ENCODE results near the gene GNG2. TPM values are rescaled to one million over a fixed set of nuclear protein-coding genes. Genes with fewer than 3 reads are reported as not detected.

Gene GNG2
- total and polyA plus RNA-seq, 2 donors from 2014 or later, result 4.0 to 35.6 TPM

DNA sequence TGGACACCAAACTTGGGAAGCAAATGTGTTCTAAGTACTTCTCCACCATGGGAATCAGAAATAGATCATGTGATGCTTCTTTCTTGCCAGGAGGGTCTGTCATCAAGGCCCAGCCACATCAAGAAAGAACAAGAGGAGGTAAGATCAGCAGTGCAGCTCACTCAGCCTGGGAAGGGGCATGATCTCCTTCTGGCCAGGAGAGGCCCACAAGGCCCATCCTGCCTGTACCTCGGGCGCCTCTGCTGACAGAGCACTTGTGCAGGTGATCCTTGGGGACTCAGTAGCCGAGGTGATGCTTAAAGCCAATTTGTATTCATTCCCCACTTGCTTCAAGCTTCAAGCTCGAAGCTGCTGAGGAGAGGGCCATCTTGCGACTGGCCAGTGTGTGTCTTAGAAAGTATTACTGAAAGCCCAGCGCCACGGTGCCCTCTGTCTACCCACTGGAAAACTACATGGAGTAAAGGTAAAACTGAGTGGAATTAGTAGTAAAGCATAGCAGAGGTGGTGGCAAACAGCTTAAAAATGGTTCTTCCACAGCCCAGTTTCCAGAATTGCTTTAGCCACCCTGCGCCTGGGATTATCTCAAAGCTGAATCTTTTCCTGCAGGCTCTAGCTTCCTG is 155.1 kb downstream of the GNG2 start:
- intact Hi-C loops (cut with DNase I), result no loop called here
- DNase-seq (peak in 3 of 5 donors; percentile 19 to 38 (median 24)), FAIRE-seq (no peak)

DNA sequence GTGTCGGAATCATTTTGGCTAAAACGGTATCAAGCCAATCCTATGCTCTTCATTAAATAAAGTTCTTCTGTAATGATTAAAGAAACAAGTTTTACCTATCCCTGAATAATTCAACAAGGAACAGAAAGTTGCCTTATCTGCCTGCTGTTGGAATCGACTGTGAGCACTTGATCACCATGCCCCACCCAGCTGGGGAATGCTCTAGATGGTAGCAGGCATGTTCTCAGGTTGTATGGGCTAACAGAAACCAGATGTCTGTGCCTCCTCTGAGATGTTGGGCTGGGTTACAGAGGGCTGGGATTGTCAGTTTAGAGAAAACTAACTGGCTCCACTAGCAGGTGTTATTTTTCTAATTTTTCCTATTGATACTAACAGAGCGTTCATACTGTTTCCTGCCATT is 157.8 kb downstream of the GNG2 start:
- Histone ChIP-seq H3K36me3 (ENCODE audit: control insufficient read depth in 2 of 3, insufficient read depth in 3 of 3, low read length in 3 of 3) (peaks cover 0 to 7% (median 0%) of the 10 kb centered on the region in 3 donors), H3K4me3 (ENCODE audit: low read length in 3 of 3) (no peak overlapping the region), H3K27me3 (ENCODE audit: control insufficient read depth, insufficient read depth, low read length) (no peaks in the 10 kb centered on the region), H3K9me3 (ENCODE audit: control insufficient read depth in 2 of 3, insufficient read depth in 1 of 3, low read length in 3 of 3) (no peaks in the 10 kb centered on the region), H3K4me1 (ENCODE audit: control insufficient read depth in 2 of 3, insufficient read depth in 2 of 3, low read depth in 1 of 3, low read length in 3 of 3) (peaks cover 0 to 12% (median 0%) of the 10 kb centered on the region in 3 donors), H3K27ac (ENCODE audit: low read depth in 2 of 2, low read length in 2 of 2) (no peak overlapping the region), H3K9ac (ENCODE audit: low read length in 3 of 3) (no peak overlapping the region)
- no peak for FAIRE-seq
- no peak for DNase-seq
- TF ChIP-seq, protein P1, sequence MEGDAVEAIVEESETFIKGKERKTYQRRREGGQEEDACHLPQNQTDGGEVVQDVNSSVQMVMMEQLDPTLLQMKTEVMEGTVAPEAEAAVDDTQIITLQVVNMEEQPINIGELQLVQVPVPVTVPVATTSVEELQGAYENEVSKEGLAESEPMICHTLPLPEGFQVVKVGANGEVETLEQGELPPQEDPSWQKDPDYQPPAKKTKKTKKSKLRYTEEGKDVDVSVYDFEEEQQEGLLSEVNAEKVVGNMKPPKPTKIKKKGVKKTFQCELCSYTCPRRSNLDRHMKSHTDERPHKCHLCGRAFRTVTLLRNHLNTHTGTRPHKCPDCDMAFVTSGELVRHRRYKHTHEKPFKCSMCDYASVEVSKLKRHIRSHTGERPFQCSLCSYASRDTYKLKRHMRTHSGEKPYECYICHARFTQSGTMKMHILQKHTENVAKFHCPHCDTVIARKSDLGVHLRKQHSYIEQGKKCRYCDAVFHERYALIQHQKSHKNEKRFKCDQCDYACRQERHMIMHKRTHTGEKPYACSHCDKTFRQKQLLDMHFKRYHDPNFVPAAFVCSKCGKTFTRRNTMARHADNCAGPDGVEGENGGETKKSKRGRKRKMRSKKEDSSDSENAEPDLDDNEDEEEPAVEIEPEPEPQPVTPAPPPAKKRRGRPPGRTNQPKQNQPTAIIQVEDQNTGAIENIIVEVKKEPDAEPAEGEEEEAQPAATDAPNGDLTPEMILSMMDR (IDR thresholded peaks at IDR 0.05; ENCODE audit: borderline replicate concordance, extremely low read depth, insufficient read depth), result no peak
- intact Hi-C loops (cut with DNase I), result no loop called here

More for the DNA sequence above, 155.1 kb downstream of the GNG2 start:
- H3K4me3 ChIP-seq (ENCODE audit: low read length in 3 of 3), result no peak overlapping the region
- TF ChIP-seq, protein P1 (IDR thresholded peaks at IDR 0.05; ENCODE audit: borderline replicate concordance, extremely low read depth, insufficient read depth), result peak; percentile 44
- no peaks in the 10 kb centered on the region for H3K9me3 ChIP-seq (ENCODE audit: control insufficient read depth in 2 of 3, insufficient read depth in 1 of 3, low read length in 3 of 3)
- no peaks in the 10 kb centered on the region for H3K27me3 ChIP-seq (ENCODE audit: control insufficient read depth, insufficient read depth, low read length)
- no peak overlapping the region for H3K27ac ChIP-seq (ENCODE audit: low read depth in 2 of 2, low read length in 2 of 2)
- H3K4me1 ChIP-seq (ENCODE audit: control insufficient read depth in 2 of 3, insufficient read depth in 2 of 3, low read depth in 1 of 3, low read length in 3 of 3), result peaks cover 0 to 5% (median 0%) of the 10 kb centered on the region in 3 donors
- no peak overlapping the region for H3K9ac ChIP-seq (ENCODE audit: low read length in 3 of 3)
- H3K36me3 ChIP-seq (ENCODE audit: control insufficient read depth in 2 of 3, insufficient read depth in 3 of 3, low read length in 3 of 3), result peaks cover 0 to 21% (median 7%) of the 10 kb centered on the region in 3 donors

DNA sequence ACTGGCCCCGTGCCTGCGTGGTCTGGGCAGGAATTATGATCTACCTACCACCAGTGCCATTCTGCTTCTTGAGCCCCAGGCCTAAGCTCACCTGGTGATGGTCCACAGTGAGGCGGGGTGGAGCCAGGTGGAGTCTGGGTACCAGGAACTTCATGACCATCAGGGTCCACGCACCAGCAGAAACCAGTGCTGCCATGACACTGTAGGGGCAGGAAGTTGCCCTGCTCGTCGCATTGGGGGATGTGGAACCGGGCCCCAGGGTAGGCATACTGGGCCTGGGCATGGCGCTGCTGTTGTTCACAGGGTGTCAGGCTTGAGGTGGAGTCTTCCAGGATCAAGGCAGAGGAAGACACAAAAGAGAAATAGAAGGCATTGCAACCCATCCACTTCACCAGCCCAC is 158.6 kb downstream of the GNG2 start:
- Histone ChIP-seq H3K36me3 (ENCODE audit: control insufficient read depth in 2 of 3, insufficient read depth in 3 of 3, low read length in 3 of 3) (peaks cover 0 to 7% (median 0%) of the 10 kb centered on the region in 3 donors), H3K9me3 (ENCODE audit: control insufficient read depth in 2 of 3, insufficient read depth in 1 of 3, low read length in 3 of 3) (no peaks in the 10 kb centered on the region), H3K27me3 (ENCODE audit: control insufficient read depth, insufficient read depth, low read length) (no peaks in the 10 kb centered on the region), H3K4me3 (ENCODE audit: low read length in 3 of 3) (no peak overlapping the region), H3K27ac (ENCODE audit: low read depth in 2 of 2, low read length in 2 of 2) (no peak overlapping the region), H3K4me1 (ENCODE audit: control insufficient read depth in 2 of 3, insufficient read depth in 2 of 3, low read depth in 1 of 3, low read length in 3 of 3) (peaks cover 0 to 12% (median 0%) of the 10 kb centered on the region in 3 donors), H3K9ac (ENCODE audit: low read length in 3 of 3) (no peak overlapping the region)
- DNase-seq (no peak), FAIRE-seq (no peak)
- intact Hi-C loops (cut with DNase I), result no loop called here
- TF ChIP-seq, protein P1 (IDR thresholded peaks at IDR 0.05; ENCODE audit: borderline replicate concordance, extremely low read depth, insufficient read depth), result no peak

Other genes with a start within 250 kb of the GNG2 start
- 16.5 TPM for gene FRMD6, start 208.7 kb upstream of the GNG2 start, total RNA-seq
- gene FRMD6, start 208.7 kb upstream of the GNG2 start, polyA plus RNA-seq (ENCODE audit: insufficient read depth, low read depth, low replicate concordance), result 2.4 TPM
- gene RTRAF, start 128.9 kb downstream of the GNG2 start, total RNA-seq, result 116 TPM
- 250 TPM for gene RTRAF, start 128.9 kb downstream of the GNG2 start, polyA plus RNA-seq (ENCODE audit: insufficient read depth, low read depth, low replicate concordance)
- gene NID2, start 208.4 kb downstream of the GNG2 start, total RNA-seq, result 37.7 TPM
- gene NID2, start 208.4 kb downstream of the GNG2 start, polyA plus RNA-seq (ENCODE audit: insufficient read depth, low read depth, low replicate concordance), result 7.1 TPM